ENCODE data around the gene BNC1. TPM values are rescaled to one million over a fixed set of nuclear protein-coding genes. Genes with fewer than 3 reads are reported as not detected.
A peak's percentile ranks its signal among the peaks of the same experiment; 100 is the strongest.

The BNC1 gene
- total RNA-seq, 4 donors from 2014 or later: 0.11 to 0.83 (median 0.19) TPM; not detected in 1

DNA sequence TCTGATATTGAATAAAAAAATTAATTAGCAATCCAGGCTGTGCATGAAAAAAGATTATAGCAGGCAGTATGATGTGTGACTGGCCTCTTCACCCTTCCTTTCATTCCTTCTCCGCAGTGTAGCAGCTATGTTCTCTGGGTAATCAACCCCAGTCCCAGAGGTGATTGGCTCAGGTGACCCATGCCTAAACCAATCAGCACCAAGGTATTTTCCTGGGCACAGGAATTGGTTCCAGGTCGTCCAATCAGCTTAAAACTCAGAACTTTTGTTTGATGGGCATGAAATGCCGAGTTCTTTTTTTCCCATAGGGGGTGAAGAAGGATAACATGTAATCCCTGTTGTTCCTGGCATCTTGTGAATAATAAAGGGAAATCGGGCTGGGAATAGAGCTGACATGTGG is 5.8 kb upstream of the BNC1 start:
- no peaks in the 10 kb centered on the region for H3K36me3 ChIP-seq
- DNase-seq (ENCODE audit: extremely low spot score): peak; percentile 77
- no peaks in the 10 kb centered on the region for H3K9me3 ChIP-seq
- H3K27ac ChIP-seq (replicated peaks in 1 of 4): no peak overlapping the region
- 79% methylated on average over 4 of the region's 4 CpGs for WGBS
- intact Hi-C loops (cut with DNase I): no loop called here
- peaks cover 0 to 37% (median 5%) of the 10 kb centered on the region in 4 donors for H3K27me3 ChIP-seq
- no peak overlapping the region for H3K4me3 ChIP-seq
- TF ChIP-seq POLR2A (IDR thresholded peaks at IDR 0.05; ENCODE audit: low read depth): no peak
- no peak for TF ChIP-seq POLR2AphosphoS5 (IDR thresholded peaks at IDR 0.05)
- TF ChIP-seq, protein P1, sequence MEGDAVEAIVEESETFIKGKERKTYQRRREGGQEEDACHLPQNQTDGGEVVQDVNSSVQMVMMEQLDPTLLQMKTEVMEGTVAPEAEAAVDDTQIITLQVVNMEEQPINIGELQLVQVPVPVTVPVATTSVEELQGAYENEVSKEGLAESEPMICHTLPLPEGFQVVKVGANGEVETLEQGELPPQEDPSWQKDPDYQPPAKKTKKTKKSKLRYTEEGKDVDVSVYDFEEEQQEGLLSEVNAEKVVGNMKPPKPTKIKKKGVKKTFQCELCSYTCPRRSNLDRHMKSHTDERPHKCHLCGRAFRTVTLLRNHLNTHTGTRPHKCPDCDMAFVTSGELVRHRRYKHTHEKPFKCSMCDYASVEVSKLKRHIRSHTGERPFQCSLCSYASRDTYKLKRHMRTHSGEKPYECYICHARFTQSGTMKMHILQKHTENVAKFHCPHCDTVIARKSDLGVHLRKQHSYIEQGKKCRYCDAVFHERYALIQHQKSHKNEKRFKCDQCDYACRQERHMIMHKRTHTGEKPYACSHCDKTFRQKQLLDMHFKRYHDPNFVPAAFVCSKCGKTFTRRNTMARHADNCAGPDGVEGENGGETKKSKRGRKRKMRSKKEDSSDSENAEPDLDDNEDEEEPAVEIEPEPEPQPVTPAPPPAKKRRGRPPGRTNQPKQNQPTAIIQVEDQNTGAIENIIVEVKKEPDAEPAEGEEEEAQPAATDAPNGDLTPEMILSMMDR (IDR thresholded peaks at IDR 0.05): no peak
- TF ChIP-seq EP300 (IDR thresholded peaks at IDR 0.05): no peak
- H3K4me1 ChIP-seq: no peaks in the 10 kb centered on the region

DNA sequence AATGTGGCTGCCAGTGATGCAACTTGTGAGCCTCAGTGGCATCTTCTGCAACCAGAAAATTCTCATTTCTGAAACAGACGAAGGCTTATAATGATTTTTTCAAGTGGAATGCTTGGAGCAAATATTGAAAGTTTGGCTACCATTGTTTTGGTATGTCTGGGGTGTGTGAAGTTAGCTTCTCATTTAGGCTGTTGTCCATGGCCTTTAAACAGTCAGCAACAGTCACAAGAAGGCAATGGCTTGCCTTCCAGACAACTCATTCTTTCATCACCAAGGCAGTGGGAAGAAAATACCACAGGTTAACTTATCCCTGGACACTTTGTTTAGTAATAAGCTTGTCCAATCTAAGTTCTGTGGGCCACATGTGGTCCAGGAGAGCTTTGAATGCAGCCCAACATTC is 4.7 kb upstream of the BNC1 start:
- intact Hi-C loops (cut with DNase I): no loop called here
- DNase-seq (ENCODE audit: extremely low spot score): no peak
- Histone ChIP-seq H3K36me3 (no peaks in the 10 kb centered on the region), H3K9me3 (no peaks in the 10 kb centered on the region), H3K27me3 (peaks cover 0 to 41% (median 12%) of the 10 kb centered on the region in 4 donors), H3K4me1 (peaks cover under 1 to 7% (median 4%) of the 10 kb centered on the region in 4 donors), H3K4me3 (no peak overlapping the region), H3K27ac (replicated peaks in 1 of 4) (no peak overlapping the region)
- 85% methylated on average over 1 of the region's 1 CpG for WGBS
- TF ChIP-seq EP300 (IDR thresholded peaks at IDR 0.05): no peak
- TF ChIP-seq POLR2AphosphoS5 (IDR thresholded peaks at IDR 0.05): no peak
- no peak for TF ChIP-seq POLR2A (IDR thresholded peaks at IDR 0.05; ENCODE audit: low read depth)
- TF ChIP-seq, protein P1 (IDR thresholded peaks at IDR 0.05): no peak

- Histone ChIP-seq H3K36me3 (no peaks in the 10 kb centered on the region), H3K4me1 (peaks cover 8 to 15% (median 12%) of the 10 kb centered on the region in 4 donors), H3K27ac (replicated peaks in 1 of 4) (no peak overlapping the region), H3K4me3 (no peak overlapping the region), H3K9me3 (no peaks in the 10 kb centered on the region), H3K27me3 (peaks cover under 1 to 49% (median 20%) of the 10 kb centered on the region in 4 donors)
- DNase-seq (ENCODE audit: extremely low spot score): peak; percentile 87
- intact Hi-C loops (cut with DNase I): no loop called here
- TF ChIP-seq, protein P1 (IDR thresholded peaks at IDR 0.05): no peak
- TF ChIP-seq EP300 (IDR thresholded peaks at IDR 0.05): no peak
- no peak for TF ChIP-seq POLR2A (IDR thresholded peaks at IDR 0.05; ENCODE audit: low read depth)
- TF ChIP-seq POLR2AphosphoS5 (IDR thresholded peaks at IDR 0.05): no peak
- WGBS: 89% methylated on average over 7 of the region's 7 CpGs
These were observed 3.9 kb upstream of the BNC1 start for GRCh38 chr15:83288381-83288801.

DNA sequence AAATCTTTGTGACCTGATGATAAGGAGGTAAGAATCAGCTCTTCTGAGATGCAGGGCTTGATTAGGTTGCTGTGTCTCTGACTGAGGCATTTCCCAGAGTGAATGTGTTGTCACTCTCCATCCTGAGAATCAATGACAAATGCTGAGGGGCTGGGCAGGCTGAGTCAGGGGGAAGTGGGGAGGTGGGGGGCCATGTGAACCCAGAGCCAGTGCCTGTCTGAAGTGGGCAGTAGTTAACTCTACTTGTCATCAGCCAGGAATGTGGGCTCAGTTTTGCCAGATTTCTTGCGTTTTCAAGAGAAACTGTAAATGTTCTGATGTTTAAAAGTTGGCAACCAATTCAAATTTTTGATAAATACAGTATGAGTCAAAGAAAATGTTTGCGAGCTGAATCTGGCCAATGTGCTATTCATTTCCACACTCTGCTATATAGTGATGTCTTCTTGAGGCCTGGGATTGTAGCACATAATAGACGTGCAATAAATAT is 3.1 kb upstream of the BNC1 start:
- H3K4me3 ChIP-seq: no peak overlapping the region
- peaks cover 4 to 57% (median 28%) of the 10 kb centered on the region in 4 donors for H3K27me3 ChIP-seq
- peak; percentile 72 for DNase-seq (ENCODE audit: extremely low spot score)
- intact Hi-C loops (cut with DNase I): no loop called here
- 49% methylated on average over 3 of the region's 3 CpGs for WGBS
- no peaks in the 10 kb centered on the region for H3K36me3 ChIP-seq
- no peak overlapping the region for H3K27ac ChIP-seq (replicated peaks in 1 of 4)
- TF ChIP-seq POLR2AphosphoS5 (IDR thresholded peaks at IDR 0.05): no peak
- TF ChIP-seq, protein P1 (IDR thresholded peaks at IDR 0.05): no peak
- TF ChIP-seq POLR2A (IDR thresholded peaks at IDR 0.05; ENCODE audit: low read depth): no peak
- TF ChIP-seq EP300 (IDR thresholded peaks at IDR 0.05): no peak
- peaks cover 12 to 23% (median 18%) of the 10 kb centered on the region in 4 donors for H3K4me1 ChIP-seq
- H3K9me3 ChIP-seq: no peaks in the 10 kb centered on the region

Data from esophagus muscularis mucosa (tissue), 4 donors.